Testis (tissue), 2 donors: Measurements from ENCODE around the gene SRRD.

Experiments used
- CTCF ChIP-seq, 3 experiments: fragments of 450-650 bp in 2 of 3; fragments of 200-600 bp in 1 of 3; sonication (generic) in 1 of 3; IDR thresholded peaks; one replicate each; pipeline ENCODE4 v1.5.1; 2016 to 2019; ENCODE audit warnings: antibody characterized with exemption in 3 of 3, mild to moderate bottlenecking in 2 of 3, moderate library complexity in 1 of 3
- POLR2A ChIP-seq: fragments of 450-650 bp; IDR thresholded peaks from one replicate; pipeline ENCODE4 v1.6.1; 2017; ENCODE audit warnings: antibody characterized with exemption, mild to moderate bottlenecking, moderate library complexity

- no peak for TF ChIP-seq POLR2A
- TF ChIP-seq CTCF (IDR thresholded peaks at IDR 0.05): no peak
These were observed 3.1 kb upstream of the SRRD start for GRCh38 chr22:26480611-26480932.
